Measurements from ENCODE around the gene PLSCR4.

The PLSCR4 gene

DNA sequence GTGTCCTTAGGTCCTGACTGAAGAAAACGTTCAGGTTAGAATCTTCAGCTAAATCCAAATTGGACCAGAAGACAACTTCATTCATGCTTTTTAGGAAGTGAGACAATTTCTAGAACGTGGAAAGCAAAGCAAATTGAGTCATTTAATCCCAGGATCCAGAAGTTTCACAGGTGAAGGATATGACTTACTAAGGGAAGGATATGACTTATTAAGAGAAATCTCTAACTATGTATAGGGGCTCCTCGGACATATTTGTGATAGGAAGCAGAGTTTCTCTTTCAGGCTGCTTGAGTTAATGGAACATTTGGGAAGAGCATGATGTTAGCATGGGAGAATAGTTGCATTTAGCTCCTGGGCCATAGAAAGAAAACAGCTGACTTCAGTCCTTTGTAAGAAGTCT is 73.8 kb downstream of the PLSCR4 start:
- TF ChIP-seq, protein P1, sequence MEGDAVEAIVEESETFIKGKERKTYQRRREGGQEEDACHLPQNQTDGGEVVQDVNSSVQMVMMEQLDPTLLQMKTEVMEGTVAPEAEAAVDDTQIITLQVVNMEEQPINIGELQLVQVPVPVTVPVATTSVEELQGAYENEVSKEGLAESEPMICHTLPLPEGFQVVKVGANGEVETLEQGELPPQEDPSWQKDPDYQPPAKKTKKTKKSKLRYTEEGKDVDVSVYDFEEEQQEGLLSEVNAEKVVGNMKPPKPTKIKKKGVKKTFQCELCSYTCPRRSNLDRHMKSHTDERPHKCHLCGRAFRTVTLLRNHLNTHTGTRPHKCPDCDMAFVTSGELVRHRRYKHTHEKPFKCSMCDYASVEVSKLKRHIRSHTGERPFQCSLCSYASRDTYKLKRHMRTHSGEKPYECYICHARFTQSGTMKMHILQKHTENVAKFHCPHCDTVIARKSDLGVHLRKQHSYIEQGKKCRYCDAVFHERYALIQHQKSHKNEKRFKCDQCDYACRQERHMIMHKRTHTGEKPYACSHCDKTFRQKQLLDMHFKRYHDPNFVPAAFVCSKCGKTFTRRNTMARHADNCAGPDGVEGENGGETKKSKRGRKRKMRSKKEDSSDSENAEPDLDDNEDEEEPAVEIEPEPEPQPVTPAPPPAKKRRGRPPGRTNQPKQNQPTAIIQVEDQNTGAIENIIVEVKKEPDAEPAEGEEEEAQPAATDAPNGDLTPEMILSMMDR (conservative IDR thresholded peaks at IDR 0.05; ENCODE audit: low read depth), result no peak
- ChIA-PET POLR2A (ENCODE audit: low non-redundant PET) (no interaction called here), CTCF (interaction anchor here (0.7 to 1.1 kb wide), 2 partner anchors 112 to 1468 kb away, joined by 3 to 4 read pairs; no protein-coding TSS in a partner anchor)
- H3K27ac ChIP-seq, result no peak overlapping the region
- DNase-seq (ENCODE audit: low spot score), result no peak

DNA sequence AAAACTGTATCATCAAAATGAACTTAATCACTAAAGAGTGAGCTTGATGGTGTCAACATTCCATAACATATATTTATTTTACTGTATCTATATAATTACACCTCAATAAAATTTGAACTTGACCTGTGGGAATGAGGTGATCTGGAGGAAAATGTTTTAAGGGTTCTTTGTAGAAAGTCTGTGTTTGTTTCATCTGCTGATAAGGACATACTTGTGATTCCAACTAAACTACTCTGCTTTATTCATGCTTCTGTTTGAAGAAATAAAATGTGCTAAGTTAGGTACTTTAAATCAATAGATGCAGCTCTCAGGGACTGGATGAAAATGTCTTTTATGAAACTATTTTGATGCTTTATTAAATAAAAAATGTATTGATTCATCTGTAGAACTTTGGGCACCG is 78.3 kb downstream of the PLSCR4 start:
- TF ChIP-seq, protein P1 (conservative IDR thresholded peaks at IDR 0.05; ENCODE audit: low read depth), result no peak
- ChIA-PET CTCF (interaction anchor here (0.6 kb wide), 1 partner anchor 12 kb away, joined by 4 read pairs; no protein-coding TSS in a partner anchor), POLR2A (ENCODE audit: low non-redundant PET) (no interaction called here)
- H3K27ac ChIP-seq, result no peak overlapping the region
- DNase-seq (ENCODE audit: low spot score), result no peak

GRCh38 chr3:146170591-146170990 is 80.3 kb downstream of the PLSCR4 start:
- ChIA-PET CTCF (interaction anchor here (0.6 kb wide), 1 partner anchor 420 kb away, joined by 7 read pairs; no protein-coding TSS in a partner anchor), POLR2A (ENCODE audit: low non-redundant PET) (no interaction called here)
- H3K27ac ChIP-seq, result no peak overlapping the region
- no peak for DNase-seq (ENCODE audit: low spot score)
- TF ChIP-seq, protein P1 (conservative IDR thresholded peaks at IDR 0.05; ENCODE audit: low read depth), result no peak

DNA sequence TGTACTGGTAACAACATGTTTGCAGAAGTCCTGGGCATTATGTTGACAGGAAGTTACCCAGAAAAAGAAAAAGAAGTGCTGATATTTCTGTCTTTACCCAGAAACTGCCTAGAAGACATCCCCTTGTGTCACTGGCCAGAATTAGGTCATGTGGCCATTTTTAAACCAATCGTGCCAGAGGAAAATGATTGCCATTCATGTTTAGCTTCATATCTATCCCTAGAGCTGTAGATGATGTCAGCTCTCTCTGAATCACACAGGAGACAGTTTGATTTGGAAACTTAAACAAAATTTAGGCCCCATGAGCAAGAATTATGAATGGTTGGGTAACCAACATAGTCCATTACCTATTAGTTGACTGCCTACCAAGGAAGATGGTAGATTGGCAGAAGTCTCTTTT is 81.0 kb downstream of the PLSCR4 start:
- no peak for DNase-seq (ENCODE audit: low spot score)
- ChIA-PET POLR2A (ENCODE audit: low non-redundant PET) (no interaction called here), CTCF (no interaction called here)
- H3K27ac ChIP-seq, result no peak overlapping the region
- TF ChIP-seq, protein P1 (conservative IDR thresholded peaks at IDR 0.05; ENCODE audit: low read depth), result no peak

- TF ChIP-seq, protein P1 (conservative IDR thresholded peaks at IDR 0.05; ENCODE audit: low read depth), result no peak
- DNase-seq (ENCODE audit: low spot score), result no peak
- CTCF ChIA-PET, result interaction anchor here (0.6 kb wide), 1 partner anchor 11 kb away, joined by 4 read pairs; no protein-coding TSS in a partner anchor
- POLR2A ChIA-PET (ENCODE audit: low non-redundant PET), result no interaction called here
- no peak overlapping the region for H3K27ac ChIP-seq
These were observed 84.1 kb downstream of the PLSCR4 start for GRCh38 chr3:146166826-146167225.

DNA sequence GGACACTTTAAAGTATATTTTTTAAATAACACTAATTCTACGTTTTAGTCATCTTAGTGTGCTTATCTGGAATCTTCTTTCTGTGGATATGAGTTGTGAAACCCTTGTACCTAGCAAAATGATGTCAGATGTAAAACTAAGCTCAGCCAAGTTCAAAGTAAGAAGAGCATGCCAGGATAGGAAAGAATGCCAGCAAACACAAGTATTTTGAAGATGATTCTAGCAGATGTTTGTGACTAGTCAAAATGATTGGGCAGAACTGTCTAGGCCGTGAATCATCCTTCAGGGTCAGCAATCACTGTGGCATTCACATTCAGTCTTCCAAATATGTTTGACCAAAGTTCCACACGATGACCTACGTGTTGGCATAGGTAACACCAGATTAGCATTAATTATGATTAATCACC is 84.5 kb downstream of the PLSCR4 start:
- peak; percentile 44 for DNase-seq (ENCODE audit: low spot score)
- TF ChIP-seq, protein P1 (conservative IDR thresholded peaks at IDR 0.05; ENCODE audit: low read depth), result no peak
- POLR2A ChIA-PET (ENCODE audit: low non-redundant PET), result no interaction called here
- no peak overlapping the region for H3K27ac ChIP-seq
- CTCF ChIA-PET, result interaction anchor here (0.6 kb wide), 1 partner anchor 11 kb away, joined by 4 read pairs; no protein-coding TSS in a partner anchor
